Renal pelvis (tissue), 12 donors: Measurements from ENCODE around the gene ELP4. TPM values are rescaled to one million over a fixed set of nuclear protein-coding genes. Genes with fewer than 3 reads are reported as not detected.
"Not testable (repeated sequence)": the region's sequence is repeated elsewhere in the genome, so short reads cannot be mapped to it uniquely, and the experiment has no call there.

ENCODE experiments used
- DNase-seq: peaks from one replicate; pipeline ENCODE4 v3.0.0-alpha.2; 2013
- long read RNA-seq, 16 experiments: transcript quantifications; one replicate each; lab custom pipeline, GENCODE V29; 2026
- polyA plus RNA-seq, 3 donors: library from polyadenylated mRNA; unstranded; fragments of 120-200 nt; gene quantifications; one replicate each; pipeline ENCODE4 v1.2.1, GENCODE V29; 2013; ENCODE audit not compliant: insufficient read length in 3 of 3

The ELP4 gene, protein sequence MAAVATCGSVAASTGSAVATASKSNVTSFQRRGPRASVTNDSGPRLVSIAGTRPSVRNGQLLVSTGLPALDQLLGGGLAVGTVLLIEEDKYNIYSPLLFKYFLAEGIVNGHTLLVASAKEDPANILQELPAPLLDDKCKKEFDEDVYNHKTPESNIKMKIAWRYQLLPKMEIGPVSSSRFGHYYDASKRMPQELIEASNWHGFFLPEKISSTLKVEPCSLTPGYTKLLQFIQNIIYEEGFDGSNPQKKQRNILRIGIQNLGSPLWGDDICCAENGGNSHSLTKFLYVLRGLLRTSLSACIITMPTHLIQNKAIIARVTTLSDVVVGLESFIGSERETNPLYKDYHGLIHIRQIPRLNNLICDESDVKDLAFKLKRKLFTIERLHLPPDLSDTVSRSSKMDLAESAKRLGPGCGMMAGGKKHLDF
- polyA plus RNA-seq = 10 to 100 TPM; 22.3 to 25.6 (median 22.8) TPM
- long read RNA-seq, donor 1, full-length matches to known transcripts = 6 of 6 reads
- long read RNA-seq, donor 1, partial matches to known transcripts = 0 of 6 reads
- long read RNA-seq, donor 1, other reads (novel, unspliced or antisense) = 0 of 6 reads
- long read RNA-seq, donor 2, full-length matches to known transcripts = 11 of 11 reads
- long read RNA-seq, donor 2, partial matches to known transcripts = 0 of 11 reads
- long read RNA-seq, donor 2, other reads (novel, unspliced or antisense) = 0 of 11 reads
- long read RNA-seq, donor 3, full-length matches to known transcripts = 6 of 6 reads
- long read RNA-seq, donor 3, partial matches to known transcripts = 0 of 6 reads
- long read RNA-seq, donor 3, other reads (novel, unspliced or antisense) = 0 of 6 reads
- long read RNA-seq, donor 4, full-length matches to known transcripts = 7 of 7 reads
- long read RNA-seq, donor 4, partial matches to known transcripts = 0 of 7 reads
- long read RNA-seq, donor 4, other reads (novel, unspliced or antisense) = 0 of 7 reads
- long read RNA-seq, donor 5, full-length matches to known transcripts = 7 of 7 reads
- long read RNA-seq, donor 5, partial matches to known transcripts = 0 of 7 reads
- long read RNA-seq, donor 5, other reads (novel, unspliced or antisense) = 0 of 7 reads
- long read RNA-seq, donor 6, full-length matches to known transcripts = 6 of 6 reads
- long read RNA-seq, donor 6, partial matches to known transcripts = 0 of 6 reads
- long read RNA-seq, donor 6, other reads (novel, unspliced or antisense) = 0 of 6 reads
- long read RNA-seq, donor 7, full-length matches to known transcripts = 9 of 9 reads
- long read RNA-seq, donor 7, partial matches to known transcripts = 0 of 9 reads
- long read RNA-seq, donor 7, other reads (novel, unspliced or antisense) = 0 of 9 reads
- long read RNA-seq, donor 8, full-length matches to known transcripts = 2 of 2 reads
- long read RNA-seq, donor 8, partial matches to known transcripts = 0 of 2 reads
- long read RNA-seq, donor 8, other reads (novel, unspliced or antisense) = 0 of 2 reads
- long read RNA-seq, donor 9, full-length matches to known transcripts = 19 of 19 reads
- long read RNA-seq, donor 9, partial matches to known transcripts = 0 of 19 reads
- long read RNA-seq, donor 9, other reads (novel, unspliced or antisense) = 0 of 19 reads
- long read RNA-seq, donor 10, full-length matches to known transcripts = 9 of 9 reads
- long read RNA-seq, donor 10, partial matches to known transcripts = 0 of 9 reads
- long read RNA-seq, donor 10, other reads (novel, unspliced or antisense) = 0 of 9 reads
- long read RNA-seq, donor 11, full-length matches to known transcripts = 5 of 5 reads
- long read RNA-seq, donor 11, partial matches to known transcripts = 0 of 5 reads
- long read RNA-seq, donor 11, other reads (novel, unspliced or antisense) = 0 of 5 reads
- long read RNA-seq, donor 12, full-length matches to known transcripts = 6 of 6 reads
- long read RNA-seq, donor 12, partial matches to known transcripts = 0 of 6 reads
- long read RNA-seq, donor 12, other reads (novel, unspliced or antisense) = 0 of 6 reads
- long read RNA-seq, donor 13, full-length matches to known transcripts = 5 of 5 reads
- long read RNA-seq, donor 13, partial matches to known transcripts = 0 of 5 reads
- long read RNA-seq, donor 13, other reads (novel, unspliced or antisense) = 0 of 5 reads
- long read RNA-seq, donor 14 = 0 reads
- long read RNA-seq, donor 15, full-length matches to known transcripts = 4 of 4 reads
- long read RNA-seq, donor 15, partial matches to known transcripts = 0 of 4 reads
- long read RNA-seq, donor 15, other reads (novel, unspliced or antisense) = 0 of 4 reads
- long read RNA-seq, donor 16, full-length matches to known transcripts = 7 of 7 reads
- long read RNA-seq, donor 16, partial matches to known transcripts = 0 of 7 reads
- long read RNA-seq, donor 16, other reads (novel, unspliced or antisense) = 0 of 7 reads

DNA sequence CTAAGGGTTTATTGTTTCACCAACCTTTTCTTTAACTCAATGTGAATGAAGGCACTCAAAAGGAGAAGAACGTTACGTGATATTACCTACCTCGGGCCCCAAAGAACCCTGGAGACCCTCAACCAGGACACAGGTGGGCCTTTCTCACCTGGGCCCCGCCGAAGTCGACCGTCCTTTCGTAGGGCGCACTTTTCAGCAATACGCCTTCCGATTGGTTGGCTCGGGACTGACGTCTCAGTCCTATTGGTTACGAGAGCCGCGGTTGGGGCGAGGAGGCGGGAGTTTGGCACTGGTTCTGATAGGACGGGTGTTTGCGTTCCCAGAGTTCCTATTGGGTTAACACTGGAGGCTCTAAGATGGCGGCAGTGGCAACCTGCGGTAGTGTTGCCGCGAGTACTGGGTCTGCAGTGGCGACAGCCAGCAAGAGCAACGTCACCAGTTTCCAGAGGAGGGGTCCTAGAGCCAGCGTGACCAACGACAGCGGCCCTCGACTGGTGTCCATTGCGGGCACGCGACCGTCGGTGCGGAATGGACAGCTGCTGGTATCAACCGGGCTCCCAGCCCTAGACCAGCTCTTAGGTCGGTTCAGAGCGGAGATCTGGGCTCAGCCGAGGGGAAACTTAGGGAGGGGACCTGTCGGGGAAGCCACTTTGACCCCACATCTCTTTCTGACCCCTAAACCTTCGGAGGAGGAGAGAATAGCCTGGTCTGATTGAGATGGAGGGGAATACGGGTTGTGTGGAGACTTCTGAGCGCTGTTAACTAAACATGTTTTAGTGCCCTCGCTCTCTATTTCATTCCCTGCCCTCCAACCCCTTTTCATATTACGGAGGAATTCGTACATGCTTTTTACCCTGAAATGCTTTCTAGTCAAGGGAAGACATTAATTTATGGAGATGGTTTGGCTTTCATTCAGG, at the start of gene ELP4, which contains the start of gene IMMP1L:
TSS of gene ELP4 (plus strand) at position 339 of the 917 bp plus-strand sequence. CDS start at position 357, 18 bp downstream.
TSS of gene IMMP1L (minus strand) at position 194 of the 917 bp plus-strand sequence. CDS start 46,346 bp downstream, outside the sequence.
- DNase-seq = peak; percentile 97

DNA sequence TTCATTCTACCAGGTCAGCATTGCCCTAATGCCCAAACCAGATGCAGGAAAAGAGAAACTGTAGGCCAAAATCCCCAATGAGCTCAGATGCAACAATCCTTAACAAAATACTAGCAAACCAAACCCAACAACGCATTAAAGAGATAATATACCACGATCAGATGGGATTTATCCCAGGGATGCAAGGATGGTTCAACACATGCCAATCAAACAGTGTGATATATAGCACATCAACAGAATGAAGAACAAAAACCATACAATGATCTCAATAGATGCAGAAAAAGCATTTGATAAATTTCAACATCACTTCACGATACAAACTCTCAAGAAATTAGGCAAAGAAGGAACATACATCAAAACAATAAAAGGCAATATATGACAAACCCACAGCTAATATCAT, 45.1 kb upstream of the ELP4 start:
- DNase-seq = no peak

DNA sequence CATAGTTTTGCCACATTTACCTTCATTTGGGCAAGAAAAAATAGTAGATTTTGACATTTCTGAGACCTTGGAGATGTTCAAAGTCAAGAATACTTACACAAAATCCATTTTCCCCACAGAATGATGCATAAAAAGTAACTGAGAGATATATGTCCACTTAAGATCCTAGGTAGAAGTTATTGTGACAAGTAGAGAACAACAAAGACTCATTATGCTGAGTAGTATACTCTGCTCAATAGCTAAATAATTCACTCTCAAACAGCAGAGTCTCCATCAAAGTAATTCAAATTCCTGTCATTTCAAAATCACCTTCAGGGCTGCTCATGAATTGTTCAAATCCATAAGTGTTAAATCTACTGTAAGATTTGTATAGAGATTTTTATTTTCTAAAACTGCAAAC, 35.5 kb upstream of the ELP4 start:
- DNase-seq = no peak

DNA sequence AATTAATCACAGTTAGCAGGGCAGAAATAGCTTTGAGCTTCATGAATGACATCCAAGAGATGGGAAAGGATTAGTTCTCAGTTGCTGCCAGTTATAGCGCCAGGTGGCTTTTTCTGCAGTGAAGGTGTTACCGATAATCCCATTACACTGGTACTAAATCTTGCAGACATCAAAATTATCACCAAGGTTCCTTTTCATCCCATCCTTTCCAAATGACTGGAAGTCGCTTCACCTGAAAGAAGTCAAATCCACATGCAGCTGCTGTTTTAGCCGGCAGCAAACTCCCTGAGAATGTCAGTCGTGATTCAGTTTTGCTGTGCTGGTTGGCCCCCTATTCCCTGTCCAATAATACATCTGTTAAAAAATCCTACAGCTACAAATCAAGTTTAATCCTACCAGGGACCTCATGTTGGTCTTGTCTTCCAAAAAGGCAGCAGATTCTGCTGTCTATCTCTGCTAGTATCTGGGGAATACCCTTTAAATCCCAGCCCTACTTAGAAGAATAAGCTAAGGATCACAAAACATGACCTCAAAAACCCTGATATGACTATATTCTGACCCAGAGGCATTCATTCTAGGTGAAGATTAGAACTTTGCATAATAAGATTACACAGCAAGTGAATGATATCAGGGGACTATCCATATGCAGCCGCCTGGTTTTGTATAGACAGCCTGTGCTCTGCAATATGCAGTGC, 31.9 kb upstream of the ELP4 start:
- DNase-seq = no peak

DNA sequence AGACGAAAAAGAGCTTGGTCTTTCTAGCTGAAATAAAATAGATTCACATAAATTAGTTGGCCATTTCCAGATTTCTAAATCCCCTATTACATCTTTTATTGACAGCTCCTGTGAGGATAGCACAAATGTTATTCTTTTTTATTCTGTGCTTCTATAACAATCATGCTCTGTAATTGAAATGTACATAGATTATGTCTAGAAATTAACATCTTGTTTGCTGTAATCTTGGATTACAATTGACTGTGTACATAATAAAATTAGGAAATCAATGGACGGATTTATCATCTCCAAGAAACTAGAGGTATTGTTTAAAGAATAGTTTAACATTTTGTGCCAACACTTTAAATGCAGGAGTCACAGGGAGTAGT, 31.4 kb upstream of the ELP4 start:
- DNase-seq = no peak

DNA sequence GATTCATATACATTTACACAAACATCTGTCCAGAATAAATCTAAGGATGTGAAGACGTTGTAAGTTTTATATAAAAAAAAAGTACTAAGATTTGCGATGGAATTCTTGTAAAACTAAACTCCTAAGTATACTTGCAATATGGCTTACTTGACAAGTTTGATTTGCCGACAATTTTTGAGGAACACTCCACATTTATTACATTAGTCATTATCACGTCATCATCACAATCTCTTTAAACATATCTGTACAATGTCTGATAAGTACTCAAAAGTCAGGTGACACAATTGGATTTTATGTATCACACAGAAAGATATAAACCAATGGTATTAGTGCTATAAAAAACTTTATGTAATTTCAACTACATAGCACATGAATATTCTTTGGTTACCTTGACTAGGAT, 30.5 kb upstream of the ELP4 start:
- DNase-seq = no peak

DNA sequence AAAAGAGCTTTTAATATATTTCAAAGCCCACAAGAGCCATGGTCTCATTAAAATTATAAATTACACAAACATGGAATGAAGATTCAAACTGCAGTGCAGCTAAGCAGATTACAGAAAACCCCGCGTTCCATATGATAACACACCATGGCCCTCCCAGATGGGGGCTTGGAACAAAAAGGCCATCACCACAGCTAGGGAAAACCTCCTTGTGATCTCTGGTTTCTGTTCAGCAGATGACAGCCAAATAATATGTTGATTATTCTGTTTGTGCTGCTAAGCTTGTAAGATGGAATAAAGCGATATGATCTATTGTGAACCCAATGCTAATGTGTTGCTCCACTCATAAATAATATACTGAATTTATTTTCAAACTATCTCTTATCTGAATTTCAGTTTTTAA, 28.6 kb upstream of the ELP4 start:
- no peak for DNase-seq

DNA sequence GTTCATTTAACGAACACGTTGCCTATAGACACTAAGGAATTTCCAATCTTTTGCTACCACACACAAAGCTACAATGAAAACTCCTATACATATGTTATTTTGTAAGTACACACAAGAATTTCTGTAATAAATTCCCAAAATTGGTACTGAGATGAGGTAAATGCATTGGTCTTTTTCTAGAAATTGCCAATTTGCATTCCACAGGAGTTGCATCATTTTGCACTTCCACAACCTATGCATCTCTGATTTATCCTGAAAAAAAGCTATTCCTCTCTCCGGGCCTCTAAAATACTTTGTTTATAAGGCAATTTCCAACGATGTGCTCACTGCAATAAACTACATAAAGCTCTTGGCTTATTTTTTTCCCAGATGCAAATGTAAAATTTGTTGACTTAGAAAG, 25.1 kb upstream of the ELP4 start:
- DNase-seq = no peak

DNA sequence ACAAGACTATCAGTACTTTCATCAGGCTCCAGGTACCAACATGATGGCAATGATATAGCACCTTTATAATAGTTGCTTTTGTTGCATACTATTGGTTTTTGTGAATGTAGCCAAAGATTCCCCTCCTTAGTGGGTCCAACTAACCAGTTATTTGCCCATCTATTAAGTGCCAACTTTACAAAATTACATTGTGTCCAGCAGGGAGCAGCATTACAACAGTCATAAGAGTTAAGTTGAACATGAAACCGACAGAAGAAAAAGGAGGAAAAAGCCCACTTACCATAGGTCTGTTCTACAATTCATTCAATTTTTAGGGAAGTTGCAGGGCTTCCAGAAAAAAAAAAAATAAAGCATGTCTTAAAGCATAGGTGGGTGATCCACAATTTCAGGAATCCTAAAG, 21.7 kb upstream of the ELP4 start:
- peak; percentile 19 for DNase-seq

DNA sequence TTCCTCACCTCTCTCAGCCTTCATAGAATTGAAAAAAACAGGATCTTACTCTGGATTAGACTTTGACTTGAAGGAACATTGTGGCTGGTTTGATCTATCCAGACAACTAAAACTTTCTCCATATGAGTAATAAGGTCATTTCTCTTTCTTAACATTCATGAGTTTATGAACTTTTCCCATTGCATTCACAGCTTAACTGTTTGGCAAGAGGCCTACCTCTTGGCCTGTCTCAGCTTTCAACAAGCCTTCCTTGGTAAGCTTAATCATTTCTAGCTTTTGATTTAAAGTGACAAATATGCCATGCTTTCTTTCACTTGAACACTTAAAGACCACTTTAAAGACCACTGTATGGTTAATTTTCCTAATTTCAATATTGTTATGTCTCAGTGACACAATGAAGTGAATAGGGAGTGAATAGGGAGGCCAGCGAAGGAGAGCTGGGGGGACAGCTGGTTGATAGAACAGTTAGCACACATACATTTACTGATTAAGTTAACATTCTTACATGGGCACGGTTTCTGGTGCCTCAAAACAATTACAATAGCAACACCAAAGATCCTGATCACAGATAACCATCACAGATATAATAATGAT, 17.1 kb upstream of the ELP4 start:
- no peak for DNase-seq

DNA sequence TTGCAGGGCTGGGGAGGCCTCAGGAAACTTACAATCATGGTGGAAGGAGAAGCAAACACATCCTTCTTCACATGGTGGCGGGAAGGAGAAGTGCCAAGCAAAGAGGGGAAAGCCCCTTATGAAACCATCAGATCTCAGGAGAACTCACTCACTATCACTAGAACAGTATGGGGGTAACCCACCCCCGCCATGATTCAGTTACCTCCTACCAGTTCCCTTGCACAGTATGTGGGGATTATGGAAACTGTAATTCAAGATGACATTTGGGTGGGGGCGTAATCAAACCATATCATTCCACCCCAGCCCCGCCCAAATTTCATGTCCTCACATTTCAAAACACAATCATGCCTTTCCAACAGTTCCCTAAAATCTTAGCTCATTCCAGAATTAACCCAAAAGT, 16.3 kb upstream of the ELP4 start:
- DNase-seq = no peak

DNA sequence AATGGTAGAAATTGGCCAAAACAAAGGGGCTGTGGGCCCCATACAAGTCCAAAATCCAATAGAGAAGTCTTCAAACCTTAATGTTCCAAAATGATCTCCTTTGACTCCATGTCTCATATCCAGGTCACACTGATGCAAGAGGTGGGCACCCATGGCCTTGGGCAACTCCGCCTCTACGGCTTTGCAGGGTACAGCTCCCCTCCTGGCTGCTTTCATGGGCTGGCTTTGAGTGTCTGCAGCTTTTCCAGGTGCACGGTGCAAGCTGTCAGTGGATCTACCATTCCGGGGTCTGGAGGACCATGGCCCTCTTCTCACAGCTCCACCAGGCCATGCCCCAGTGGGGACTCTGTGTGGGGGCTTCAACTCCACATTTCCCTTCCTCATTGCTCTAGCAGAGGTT, 15.8 kb upstream of the ELP4 start:
- not testable (repeated sequence) for DNase-seq

DNA sequence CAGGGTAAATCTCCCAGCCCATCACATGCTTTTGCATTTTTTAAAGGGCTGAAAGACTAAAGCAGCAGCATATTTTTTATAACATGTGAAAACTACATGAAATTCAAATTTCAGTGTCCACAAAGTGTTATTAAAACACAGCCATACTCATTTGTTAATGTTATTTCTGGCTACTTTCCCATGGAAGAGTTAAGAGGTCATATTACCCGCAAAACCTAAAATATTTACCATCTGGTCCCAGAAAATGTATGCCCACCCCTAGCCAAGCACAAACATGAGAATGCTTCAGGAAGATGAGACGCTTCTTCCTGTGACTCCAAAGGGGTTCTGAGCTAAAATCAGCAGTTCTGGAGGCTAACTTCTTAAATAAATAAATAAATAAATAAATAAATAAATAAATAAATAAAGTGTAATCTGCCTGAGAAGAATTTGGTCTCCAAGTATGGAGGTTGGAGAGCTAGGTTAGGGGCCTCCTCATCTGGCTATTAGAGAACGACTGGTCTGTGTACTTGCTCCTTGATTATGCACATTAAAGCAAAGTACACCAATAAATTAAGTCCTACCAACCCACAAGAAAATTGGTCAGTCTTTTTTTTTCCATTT, 9.9 kb upstream of the ELP4 start:
- no peak for DNase-seq

DNA sequence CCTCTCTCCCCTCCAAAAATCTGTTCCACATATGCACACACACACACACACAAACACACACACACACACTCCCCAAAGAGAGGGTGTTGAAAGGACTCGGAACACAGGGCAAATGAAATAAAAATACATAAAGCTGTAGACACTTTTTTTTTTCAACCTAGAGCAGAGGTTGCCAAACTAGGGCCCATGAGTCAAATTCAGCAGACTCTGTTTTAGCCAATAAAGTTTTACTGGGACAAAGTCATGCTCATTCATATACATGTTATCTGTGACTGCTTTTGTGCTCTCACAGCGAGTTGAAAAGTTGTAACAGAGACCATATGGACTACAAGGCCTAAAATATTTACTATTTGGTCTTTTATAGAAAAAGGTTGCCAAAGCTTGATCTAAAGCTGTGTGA, 9.0 kb upstream of the ELP4 start:
- no peak for DNase-seq

DNA sequence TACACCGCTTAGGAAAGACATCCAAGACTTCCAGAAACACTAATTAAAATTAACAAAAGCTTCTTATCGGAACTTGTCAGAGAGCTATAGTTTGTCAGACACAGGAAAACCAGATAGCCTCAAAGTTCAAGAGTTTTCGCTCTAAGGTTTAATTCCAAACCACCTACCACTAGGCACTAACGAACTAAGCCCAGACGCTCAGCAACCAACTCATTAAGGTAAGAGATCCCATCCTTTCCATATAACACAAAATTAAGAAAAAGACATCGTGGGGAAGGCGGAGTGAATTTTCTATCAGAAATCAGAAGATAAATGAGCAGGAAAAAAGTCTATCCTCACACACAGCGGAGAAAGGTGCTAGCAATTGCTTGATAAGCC, 527 bp upstream of the ELP4 start:
- no peak for DNase-seq

DNA sequence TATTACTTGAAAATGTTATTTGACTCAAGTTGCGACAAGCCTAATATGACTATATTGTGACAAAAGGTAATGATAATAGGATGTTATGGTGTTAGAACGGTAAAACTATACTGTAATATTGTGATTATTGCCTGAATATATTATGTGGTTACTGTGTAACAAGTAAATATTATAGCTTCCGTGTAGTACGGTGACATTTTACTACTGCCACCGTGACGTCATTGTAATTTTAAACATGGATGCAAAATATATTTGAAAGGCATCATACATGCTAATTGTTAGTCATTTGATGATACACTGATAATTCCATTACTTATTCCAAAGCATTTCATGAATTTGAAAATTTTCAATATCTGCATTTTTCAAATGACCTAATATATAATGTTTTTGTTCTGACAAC, 2.5 kb downstream of the ELP4 start:
- DNase-seq = no peak
